Measurements from ENCODE around the gene POLR2J. TPM values are rescaled to one million over a fixed set of nuclear protein-coding genes. Genes with fewer than 3 reads are reported as not detected.

The POLR2J gene
- total and polyA plus RNA-seq, 3 experiments from 2014 or later, result 76.1 to 129 (median 77.4) TPM

DNA sequence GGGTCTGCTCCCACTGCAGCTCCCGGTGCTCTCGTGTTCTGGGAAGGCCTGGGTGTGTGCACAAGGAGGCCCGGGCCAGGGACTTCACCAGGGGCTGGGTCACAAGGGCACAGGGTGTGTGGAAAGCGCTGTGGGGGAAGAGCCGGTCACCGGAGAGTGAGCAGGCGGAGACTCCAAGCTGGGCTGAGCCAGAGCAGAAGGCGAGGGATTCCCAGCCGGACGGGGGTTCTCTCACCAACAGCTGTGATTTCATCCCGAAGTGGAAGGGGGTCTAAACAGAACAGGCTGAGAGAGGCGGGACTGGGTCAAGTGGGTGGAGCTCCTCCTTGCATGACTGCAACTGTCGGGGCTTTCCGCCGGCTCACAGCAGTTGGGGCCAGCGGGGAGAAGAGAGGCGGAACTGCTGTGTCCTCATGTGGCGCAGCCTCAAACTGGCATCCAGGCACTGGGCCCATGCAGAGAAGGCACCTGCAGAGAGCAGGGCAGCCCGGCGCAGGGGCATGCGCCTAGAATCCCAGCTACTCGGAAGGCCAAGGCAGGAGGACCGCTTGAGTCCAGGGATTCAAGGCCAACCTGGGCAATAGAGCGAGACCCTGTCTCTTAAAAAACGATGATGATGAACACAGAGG, 53.0 kb downstream of the POLR2J start:
- ChIA-PET POLR2A (interaction anchor here (0.6 to 1.9 kb wide), 8 partner anchors 8 to 40 kb away, joined by 3 to 22 read pairs (median 4); partner anchors contain the start of gene ORAI2), CTCF (interaction anchor here (0.8 to 3.8 kb wide), 7 partner anchors 10 to 40 kb away, joined by 3 to 14 read pairs (median 6); partner anchors contain the start of gene PRKRIP1)
- Histone ChIP-seq H3K27me3 (ENCODE audit: insufficient read depth, low read length, poor library complexity, severe bottlenecking) (no peaks in the 10 kb centered on the region), H3K9me3 (ENCODE audit: low read length) (no peaks in the 10 kb centered on the region), H3K4me3 (ENCODE audit: low read length) (peak overlapping the region; percentile 62), H3K27ac (ENCODE audit: low read depth, low read length) (peak overlapping the region; percentile 96), H3K4me1 (ENCODE audit: insufficient read depth, low read length) (peaks cover 84% of the 10 kb centered on the region), H3K36me3 (ENCODE audit: insufficient read depth, low read length) (no peaks in the 10 kb centered on the region)
- peaks cover 0 to 1% (median 0%) of the 10 kb centered on the region in 5 donors for H3K9me3 Mint-ChIP-seq
- peak; percentile 80 to 91 (median 81) for DNase-seq
- H3K4me3 Mint-ChIP-seq, result peak overlapping the region; percentile 77 to 95 (median 90)
- H3K4me1 Mint-ChIP-seq, result peaks cover 57 to 81% (median 66%) of the 10 kb centered on the region in 3 donors
- peak overlapping the region; percentile 98 to 100 (median 100) for H3K27ac Mint-ChIP-seq
- peaks cover 0 to 2% of the 10 kb centered on the region in 2 donors for H3K27me3 Mint-ChIP-seq
- peaks cover 2 to 32% (median 3%) of the 10 kb centered on the region in 3 donors for H3K36me3 Mint-ChIP-seq

DNA sequence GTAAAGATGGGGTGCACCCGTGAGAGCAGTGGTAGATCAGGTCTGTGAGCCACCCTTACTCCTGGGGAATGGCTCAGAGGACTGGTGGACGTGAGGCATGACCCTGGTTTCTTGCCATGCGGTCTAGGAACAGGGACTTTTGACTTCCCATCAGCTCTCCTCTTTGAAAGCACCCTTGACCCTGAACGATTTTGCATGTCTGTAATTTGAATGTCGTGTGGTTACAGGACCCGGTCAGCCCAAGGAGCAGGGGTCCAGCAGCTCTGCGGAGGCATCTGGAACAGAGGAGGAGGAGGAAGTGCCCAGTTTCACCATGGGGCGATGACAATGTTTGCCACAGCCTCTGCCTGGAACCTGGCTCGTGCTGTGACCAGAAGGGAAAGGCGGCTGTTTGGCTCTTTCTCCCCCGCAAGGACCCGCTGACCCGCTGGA, 53.9 kb downstream of the POLR2J start:
- ChIA-PET CTCF (interaction anchor here (1.7 to 3.8 kb wide), 4 partner anchors 9 to 29 kb away, joined by 6 to 14 read pairs (median 10); partner anchors contain the start of gene PRKRIP1), POLR2A (interaction anchor here (1.0 to 1.5 kb wide), 2 partner anchors 20 to 30 kb away, joined by 3 to 5 read pairs; no protein-coding TSS in a partner anchor)
- Histone ChIP-seq H3K4me1 (ENCODE audit: insufficient read depth, low read length) (peaks cover 84% of the 10 kb centered on the region), H3K4me3 (ENCODE audit: low read length) (no peak overlapping the region), H3K27me3 (ENCODE audit: insufficient read depth, low read length, poor library complexity, severe bottlenecking) (no peaks in the 10 kb centered on the region), H3K27ac (ENCODE audit: low read depth, low read length) (no peak overlapping the region), H3K9me3 (ENCODE audit: low read length) (no peaks in the 10 kb centered on the region), H3K36me3 (ENCODE audit: insufficient read depth, low read length) (no peaks in the 10 kb centered on the region)
- peak overlapping the region; percentile 98 to 100 (median 100) for H3K27ac Mint-ChIP-seq
- H3K4me3 Mint-ChIP-seq, result peak overlapping the region; percentile 20 to 90 (median 54)
- H3K4me1 Mint-ChIP-seq, result peaks cover 60 to 81% (median 69%) of the 10 kb centered on the region in 3 donors
- H3K27me3 Mint-ChIP-seq, result peaks cover 0 to 2% of the 10 kb centered on the region in 2 donors
- peaks cover 0 to 1% (median 0%) of the 10 kb centered on the region in 5 donors for H3K9me3 Mint-ChIP-seq
- peaks cover 8 to 39% (median 9%) of the 10 kb centered on the region in 3 donors for H3K36me3 Mint-ChIP-seq
- DNase-seq, result no peak

DNA sequence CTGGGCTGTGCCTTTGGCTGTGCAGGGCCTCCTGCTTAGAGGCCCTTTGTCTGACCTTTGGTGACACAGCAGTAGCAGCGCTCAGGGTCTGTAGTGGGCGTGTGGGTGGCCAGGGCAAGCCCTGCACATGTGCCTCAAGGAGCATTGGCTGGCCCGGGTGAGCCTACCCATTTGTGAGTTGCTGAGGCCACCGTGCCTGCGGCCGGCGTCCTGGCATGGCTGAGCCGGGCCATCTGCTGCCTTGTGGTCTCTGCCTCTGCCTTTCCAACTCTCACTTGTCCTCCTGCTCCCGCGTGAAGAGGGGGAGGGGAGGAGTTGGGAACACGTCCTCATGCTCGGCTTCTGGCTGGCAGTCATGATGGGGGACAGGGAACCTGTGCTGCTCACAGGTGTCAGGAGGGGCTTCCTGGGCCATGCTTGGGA, 54.6 kb downstream of the POLR2J start:
- no peaks in the 10 kb centered on the region for H3K9me3 ChIP-seq (ENCODE audit: low read length)
- no peak for DNase-seq
- Mint-ChIP-seq H3K36me3 (peaks cover 8 to 43% (median 9%) of the 10 kb centered on the region in 3 donors), H3K27ac (peak overlapping the region; percentile 98 to 100 (median 100)), H3K4me1 (peaks cover 57 to 80% (median 69%) of the 10 kb centered on the region in 3 donors), H3K9me3 (peaks cover 0 to 1% (median 0%) of the 10 kb centered on the region in 5 donors), H3K27me3 (peaks cover 0 to 2% of the 10 kb centered on the region in 2 donors), H3K4me3 (peak overlapping the region in 4 of 7 donors; percentile 20 to 90 (median 53))
- H3K27ac ChIP-seq (ENCODE audit: low read depth, low read length), result no peak overlapping the region
- no peaks in the 10 kb centered on the region for H3K27me3 ChIP-seq (ENCODE audit: insufficient read depth, low read length, poor library complexity, severe bottlenecking)
- peaks cover 77% of the 10 kb centered on the region for H3K4me1 ChIP-seq (ENCODE audit: insufficient read depth, low read length)
- ChIA-PET POLR2A (no interaction called here), CTCF (interaction anchor here (1.7 to 3.8 kb wide), 3 partner anchors 9 to 26 kb away, joined by 6 to 14 read pairs (median 14); no protein-coding TSS in a partner anchor)
- no peak overlapping the region for H3K4me3 ChIP-seq (ENCODE audit: low read length)
- H3K36me3 ChIP-seq (ENCODE audit: insufficient read depth, low read length), result no peaks in the 10 kb centered on the region

Other genes with a start within 250 kb of the POLR2J start
- 1 to 10 TPM; 1.8 TPM for gene SH2B2, start 192.1 kb downstream of the POLR2J start, total RNA-seq
- gene SH2B2, start 192.1 kb downstream of the POLR2J start, polyA plus RNA-seq, result 1.5 TPM
- not detected for gene SPDYE6, start 122.5 kb downstream of the POLR2J start, total RNA-seq
- 0.89 TPM for gene SPDYE6, start 122.5 kb downstream of the POLR2J start, polyA plus RNA-seq
- 10 to 100 TPM; 26.0 to 27.3 TPM for gene PRKRIP1, start 82.6 kb downstream of the POLR2J start, total RNA-seq
- 21.1 TPM for gene PRKRIP1, start 82.6 kb downstream of the POLR2J start, polyA plus RNA-seq
- gene ORAI2, start 45.3 kb downstream of the POLR2J start, total RNA-seq, result 10 to 100 TPM; 66.9 to 68.9 TPM
- gene ORAI2, start 45.3 kb downstream of the POLR2J start, polyA plus RNA-seq, result 47.7 TPM
- 10 to 100 TPM; 11.3 to 13.2 TPM for gene ALKBH4, start 14.1 kb downstream of the POLR2J start, total RNA-seq
- 20.1 TPM for gene ALKBH4, start 14.1 kb downstream of the POLR2J start, polyA plus RNA-seq
- gene LRWD1, start 13.9 kb downstream of the POLR2J start, total RNA-seq, result 10 to 100 TPM; 29.9 to 30.1 TPM
- gene LRWD1, start 13.9 kb downstream of the POLR2J start, polyA plus RNA-seq, result 14.6 TPM
- 10 to 100 TPM; 22.0 to 23.9 TPM for gene RASA4B, start 38.9 kb upstream of the POLR2J start, total RNA-seq
- 10.8 TPM for gene RASA4B, start 38.9 kb upstream of the POLR2J start, polyA plus RNA-seq
- gene UPK3BL2, start 64.8 kb upstream of the POLR2J start, total RNA-seq, result 1 to 10 TPM; 7.4 to 7.7 TPM
- 2.7 TPM for gene UPK3BL2, start 64.8 kb upstream of the POLR2J start, polyA plus RNA-seq
- not detected for gene SPDYE2, start 72.3 kb upstream of the POLR2J start, total RNA-seq
- gene SPDYE2, start 72.3 kb upstream of the POLR2J start, polyA plus RNA-seq, result 0.28 TPM
- 10 to 100 TPM; 22.8 to 23.6 TPM for gene POLR2J3, start 93.7 kb upstream of the POLR2J start, total RNA-seq
- 46.7 TPM for gene POLR2J3, start 93.7 kb upstream of the POLR2J start, polyA plus RNA-seq
- 10 to 100 TPM; 42.6 to 44.2 TPM for gene RASA4, start 137.8 kb upstream of the POLR2J start, total RNA-seq
- gene RASA4, start 137.8 kb upstream of the POLR2J start, polyA plus RNA-seq, result 18.0 TPM
- 10 to 100 TPM; 17.3 to 20.5 TPM for gene UPK3BL1, start 163.9 kb upstream of the POLR2J start, total RNA-seq
- gene UPK3BL1, start 163.9 kb upstream of the POLR2J start, polyA plus RNA-seq, result 32.3 TPM
- not detected for gene SPDYE2B, start 171.4 kb upstream of the POLR2J start, total RNA-seq
- gene SPDYE2B, start 171.4 kb upstream of the POLR2J start, polyA plus RNA-seq, result 0.28 TPM
- 1 to 10 TPM; 8.2 to 9.0 TPM for gene POLR2J2, start 192.7 kb upstream of the POLR2J start, total RNA-seq
- gene POLR2J2, start 192.7 kb upstream of the POLR2J start, polyA plus RNA-seq, result 5.3 TPM

Data from CD8-positive, alpha-beta memory T cell (primary cell).